Coronary artery (tissue), 2 donors: ENCODE measurements around the gene SCD5.
A peak's percentile ranks its signal among the peaks of the same experiment; 100 is the strongest.

ENCODE experiments used
- DNase-seq: peaks from one replicate; pipeline ENCODE4 v3.0.0-alpha.2; 2017; ENCODE audit warnings: low spot score
- H3K27ac ChIP-seq, 2 donors: fragments of 200-600 bp; sonication (generic); one replicate each; pipeline ENCODE4 v1.5.1; 2016 to 2019
- H3K4me3 ChIP-seq: fragments of 200-600 bp; sonication (generic); 2 replicates; pipeline ENCODE4 v1.5.1; 2016; ENCODE audit warnings: mild to moderate bottlenecking, moderate library complexity
- CTCF ChIP-seq: fragments of 200-600 bp; sonication (generic); IDR thresholded peaks from one replicate; pipeline ENCODE4 v1.5.1; 2019; ENCODE audit warnings: antibody characterized with exemption

The SCD5 gene

GRCh38 chr4:82797040-82797404, 1.6 kb downstream of the SCD5 start:
- Histone ChIP-seq H3K4me3 (peak overlapping the region; percentile 91), H3K27ac (peak overlapping the region in 1 of 2 donors; percentile 67)
- DNase-seq = no peak
- TF ChIP-seq CTCF = no peak

- Histone ChIP-seq H3K4me3 (no peak overlapping the region), H3K27ac (no peak overlapping the region)
- TF ChIP-seq CTCF = no peak
- DNase-seq = peak; percentile 2
Observed at GRCh38 chr4:82792912-82793649, 5.5 kb downstream of the SCD5 start.

- no peak for TF ChIP-seq CTCF
- no peak overlapping the region for H3K4me3 ChIP-seq
- H3K27ac ChIP-seq = no peak overlapping the region
- DNase-seq = no peak
Observed at GRCh38 chr4:82791179-82791578, 7.4 kb downstream of the SCD5 start.

- no peak for TF ChIP-seq CTCF
- DNase-seq = no peak
- no peak overlapping the region for H3K27ac ChIP-seq
- H3K4me3 ChIP-seq = no peak overlapping the region
Observed at GRCh38 chr4:82790060-82790660, 8.4 kb downstream of the SCD5 start.

GRCh38 chr4:82789025-82789776, 9.4 kb downstream of the SCD5 start:
- H3K27ac ChIP-seq = no peak overlapping the region
- TF ChIP-seq CTCF = no peak
- DNase-seq = no peak
- H3K4me3 ChIP-seq = no peak overlapping the region

GRCh38 chr4:82787342-82787741, 11.3 kb downstream of the SCD5 start:
- DNase-seq = no peak
- no peak overlapping the region for H3K27ac ChIP-seq
- no peak for TF ChIP-seq CTCF
- no peak overlapping the region for H3K4me3 ChIP-seq
